Measurements from ENCODE around the gene OR51A7.
"Not testable (repeated sequence)": the region's sequence is repeated elsewhere in the genome, so short reads cannot be mapped to it uniquely, and the experiment has no call there.

OR51A7 gene

DNA sequence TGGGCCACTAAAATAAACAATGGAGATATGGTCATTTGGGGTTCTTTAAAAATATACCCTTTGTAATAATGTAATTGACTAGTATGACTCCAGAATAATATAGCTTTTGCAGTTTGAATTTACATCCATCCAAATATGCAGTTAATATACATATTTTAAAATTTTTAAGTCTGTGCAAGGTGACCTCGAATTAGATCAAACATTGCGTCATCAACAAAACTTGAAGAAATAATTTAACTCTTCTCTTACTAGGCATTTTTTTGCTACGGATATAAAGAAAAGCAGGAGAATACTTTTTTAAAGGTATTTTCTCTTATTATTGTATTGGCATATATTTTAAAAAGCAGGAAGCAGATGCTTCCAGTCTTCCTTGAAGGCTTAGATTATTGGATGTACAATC is 33.2 kb downstream of the OR51A7 start:
- TF ChIP-seq, protein P1, sequence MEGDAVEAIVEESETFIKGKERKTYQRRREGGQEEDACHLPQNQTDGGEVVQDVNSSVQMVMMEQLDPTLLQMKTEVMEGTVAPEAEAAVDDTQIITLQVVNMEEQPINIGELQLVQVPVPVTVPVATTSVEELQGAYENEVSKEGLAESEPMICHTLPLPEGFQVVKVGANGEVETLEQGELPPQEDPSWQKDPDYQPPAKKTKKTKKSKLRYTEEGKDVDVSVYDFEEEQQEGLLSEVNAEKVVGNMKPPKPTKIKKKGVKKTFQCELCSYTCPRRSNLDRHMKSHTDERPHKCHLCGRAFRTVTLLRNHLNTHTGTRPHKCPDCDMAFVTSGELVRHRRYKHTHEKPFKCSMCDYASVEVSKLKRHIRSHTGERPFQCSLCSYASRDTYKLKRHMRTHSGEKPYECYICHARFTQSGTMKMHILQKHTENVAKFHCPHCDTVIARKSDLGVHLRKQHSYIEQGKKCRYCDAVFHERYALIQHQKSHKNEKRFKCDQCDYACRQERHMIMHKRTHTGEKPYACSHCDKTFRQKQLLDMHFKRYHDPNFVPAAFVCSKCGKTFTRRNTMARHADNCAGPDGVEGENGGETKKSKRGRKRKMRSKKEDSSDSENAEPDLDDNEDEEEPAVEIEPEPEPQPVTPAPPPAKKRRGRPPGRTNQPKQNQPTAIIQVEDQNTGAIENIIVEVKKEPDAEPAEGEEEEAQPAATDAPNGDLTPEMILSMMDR (IDR thresholded peaks at IDR 0.05; ENCODE audit: control insufficient read depth, extremely low read depth, insufficient read depth) = no peak
- no peak overlapping the region for H3K4me3 ChIP-seq (ENCODE audit: low read depth, low read length)
- DNase-seq (ENCODE audit: low read depth) = no peak

DNA sequence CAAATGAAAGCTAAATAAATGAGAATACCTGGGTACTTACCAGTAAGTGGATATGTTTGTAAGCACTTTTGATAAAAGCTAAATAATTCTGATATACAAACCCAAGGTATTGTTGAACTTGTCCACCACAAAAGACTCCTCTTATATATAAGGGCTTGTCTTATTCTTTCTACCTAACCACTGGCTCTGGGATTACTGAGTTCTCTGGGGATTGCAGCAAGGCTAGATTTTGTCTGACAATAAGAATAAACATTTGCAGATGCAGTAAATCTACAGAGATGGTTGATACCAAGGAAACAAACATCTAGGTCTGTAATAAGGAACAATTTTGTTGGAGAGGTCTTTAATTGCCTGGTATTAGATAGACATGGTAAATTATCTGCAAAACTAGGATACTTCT is 43.9 kb downstream of the OR51A7 start, which contains the start of gene OR51A4:
TSS of gene OR51A4 (minus strand) at position 101 of the 400 bp plus-strand sequence. CDS start 505 bp downstream, outside the sequence.
- H3K4me3 ChIP-seq (ENCODE audit: low read depth, low read length) = no peak within 1 kb of the TSS
- DNase-seq (ENCODE audit: low read depth) = no peak
- TF ChIP-seq, protein P1 (IDR thresholded peaks at IDR 0.05; ENCODE audit: control insufficient read depth, extremely low read depth, insufficient read depth) = no peak

DNA sequence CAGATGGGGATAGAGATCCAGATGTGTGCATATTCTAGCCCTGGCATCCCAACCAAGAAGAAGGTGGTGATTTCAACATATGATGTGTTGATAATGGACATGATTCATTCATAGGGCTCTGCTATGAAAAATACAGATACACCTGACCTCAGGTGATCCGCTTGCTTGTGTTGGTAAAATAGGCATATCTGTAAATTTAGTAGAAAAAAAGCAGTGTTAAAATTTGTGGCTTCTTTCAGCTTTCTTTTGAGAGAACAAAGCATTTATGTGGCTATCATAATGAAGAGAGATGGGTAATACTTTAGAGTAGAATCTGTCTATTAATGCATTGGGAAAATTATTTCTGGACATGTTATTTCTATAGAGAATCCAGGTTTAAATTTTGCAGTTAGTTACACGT is 52.0 kb downstream of the OR51A7 start, which contains the start of gene OR51A2:
TSS of gene OR51A2 (minus strand) at position 101 of the 400 bp plus-strand sequence. CDS start at position 101, 0 bp downstream.
- not testable (repeated sequence) for H3K4me3 ChIP-seq (ENCODE audit: low read depth, low read length); DNase-seq (ENCODE audit: low read depth)

DNA sequence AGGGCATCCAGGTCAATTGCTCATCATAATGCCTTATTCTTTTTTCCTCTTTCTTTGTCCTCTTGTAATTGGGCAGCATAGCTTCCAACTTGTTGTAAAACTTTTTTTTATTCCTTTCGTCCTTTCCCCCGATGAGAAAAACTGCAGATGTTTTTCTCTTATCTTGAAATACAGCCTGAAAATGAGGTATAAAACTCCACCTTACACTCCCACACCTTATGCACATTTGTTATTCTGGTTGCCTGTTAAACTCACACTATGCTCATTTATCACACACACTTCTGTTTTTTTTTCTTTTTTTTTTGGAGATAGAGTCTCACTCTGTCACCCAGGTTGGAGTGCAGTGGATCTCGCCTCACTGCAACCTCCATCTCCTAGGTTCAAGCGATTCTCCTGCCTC is 53.8 kb downstream of the OR51A7 start:
- DNase-seq (ENCODE audit: low read depth) = no peak
- TF ChIP-seq, protein P1 (IDR thresholded peaks at IDR 0.05; ENCODE audit: control insufficient read depth, extremely low read depth, insufficient read depth) = no peak
- no peak overlapping the region for H3K4me3 ChIP-seq (ENCODE audit: low read depth, low read length)
